ENCODE data around the gene MYL6B.
A peak's percentile ranks its signal among the peaks of the same experiment; 100 is the strongest.

Gene MYL6B

DNA sequence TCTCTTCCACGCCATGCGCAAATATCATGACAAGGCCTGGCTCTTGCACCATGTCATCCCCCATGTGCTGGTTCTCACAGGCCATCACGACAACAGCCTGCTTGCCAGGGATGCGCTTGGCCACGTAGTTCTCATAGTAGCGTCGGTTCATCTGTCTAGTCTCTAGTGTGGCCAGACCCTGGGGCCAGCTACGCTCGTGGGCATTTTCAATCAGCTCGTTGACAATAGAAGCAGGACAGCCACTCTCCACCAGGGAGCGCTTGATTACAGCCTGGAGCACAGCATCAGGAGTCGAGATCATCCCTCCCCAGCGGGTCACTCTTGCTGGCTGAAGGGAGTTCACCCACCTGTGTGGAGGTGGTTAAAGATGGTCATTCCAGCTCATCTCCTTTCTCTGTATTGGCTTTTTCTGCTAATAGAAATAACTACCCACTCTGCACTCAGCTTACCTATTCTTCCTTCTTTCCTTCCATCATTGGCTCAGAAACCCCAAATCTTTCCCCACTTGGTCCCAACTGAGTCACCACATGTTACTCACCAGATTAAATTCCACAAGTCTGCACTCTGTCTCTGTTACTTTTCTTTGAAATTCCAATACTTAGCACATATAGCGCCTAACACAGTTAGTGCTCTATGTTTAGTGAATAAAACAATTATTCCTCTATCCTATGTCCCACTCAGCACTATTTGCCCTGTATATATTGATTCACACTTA is 54.2 kb downstream of the MYL6B start:
- TF ChIP-seq, protein P1, sequence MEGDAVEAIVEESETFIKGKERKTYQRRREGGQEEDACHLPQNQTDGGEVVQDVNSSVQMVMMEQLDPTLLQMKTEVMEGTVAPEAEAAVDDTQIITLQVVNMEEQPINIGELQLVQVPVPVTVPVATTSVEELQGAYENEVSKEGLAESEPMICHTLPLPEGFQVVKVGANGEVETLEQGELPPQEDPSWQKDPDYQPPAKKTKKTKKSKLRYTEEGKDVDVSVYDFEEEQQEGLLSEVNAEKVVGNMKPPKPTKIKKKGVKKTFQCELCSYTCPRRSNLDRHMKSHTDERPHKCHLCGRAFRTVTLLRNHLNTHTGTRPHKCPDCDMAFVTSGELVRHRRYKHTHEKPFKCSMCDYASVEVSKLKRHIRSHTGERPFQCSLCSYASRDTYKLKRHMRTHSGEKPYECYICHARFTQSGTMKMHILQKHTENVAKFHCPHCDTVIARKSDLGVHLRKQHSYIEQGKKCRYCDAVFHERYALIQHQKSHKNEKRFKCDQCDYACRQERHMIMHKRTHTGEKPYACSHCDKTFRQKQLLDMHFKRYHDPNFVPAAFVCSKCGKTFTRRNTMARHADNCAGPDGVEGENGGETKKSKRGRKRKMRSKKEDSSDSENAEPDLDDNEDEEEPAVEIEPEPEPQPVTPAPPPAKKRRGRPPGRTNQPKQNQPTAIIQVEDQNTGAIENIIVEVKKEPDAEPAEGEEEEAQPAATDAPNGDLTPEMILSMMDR (IDR thresholded peaks at IDR 0.05; ENCODE audit: borderline replicate concordance, control extremely low read depth, extremely low read depth, insufficient read depth, missing control alignments), result peak; percentile 56
- DNase-seq (ENCODE audit: low spot score), result peak; percentile 58
- in situ Hi-C loops (cut with MboI; ENCODE audit: low sequenced_read_pairs, unreplicated experiment), result loop anchor here (25.0 kb wide), 1 partner anchor 256 kb away; the partner anchor contains the start of genes MIP and SPRYD4

Data from GM13976 (cell line).